PC-9 (cell line): ENCODE measurements around the gene MAGEF1.

Experiments
- CTCF ChIP-seq: fragments of 200-600 bp; sonication (generic); conservative IDR thresholded peaks from 2 replicates; pipeline ENCODE4 v1.6.1; 2017; ENCODE audit warnings: mixed run types, antibody characterized with exemption, mild to moderate bottlenecking, moderate library complexity
- EZH2 ChIP-seq: fragments of 200-600 bp; sonication (generic); IDR thresholded peaks from 2 replicates; pipeline ENCODE4 v1.8.0; 2017; ENCODE audit warnings: antibody characterized with exemption, low read depth

- TF ChIP-seq CTCF (no peak), EZH2 (no peak)
Measured at GRCh38 chr3:184741259-184741556, 29.3 kb upstream of the MAGEF1 start.
